GM23338 (cell line): ENCODE results near the gene LAP3. TPM values are rescaled to one million over a fixed set of nuclear protein-coding genes. Genes with fewer than 3 reads are reported as not detected.

Experiments
- ATAC-seq: fragments of 200-7000 bp; cut with Tn5 transposase; 3 replicates; pipeline ENCODE4 v1.9.1; 2020
- DNase-seq: peaks from one replicate; pipeline ENCODE4 v3.0.0-alpha.2; 2015; ENCODE audit warnings: low spot score
- H2AFZ ChIP-seq: fragments of 200-600 bp; sonication (generic); 2 replicates; pipeline ENCODE4 v1.8.0; 2016; ENCODE audit warnings: antibody characterized with exemption, mild to moderate bottlenecking, moderate library complexity
- H3F3A ChIP-seq: fragments of 200-600 bp; sonication (generic); replicated peaks from 2 replicates; pipeline ENCODE4 v1.8.0; 2017; ENCODE audit warnings: antibody characterized with exemption, mixed run types, low read depth
- H3K27ac ChIP-seq: fragments of 200-600 bp; sonication (generic); 2 replicates; pipeline ENCODE4 v1.6.1; 2016; ENCODE audit warnings: low read depth
- H3K27me3 ChIP-seq: fragments of 200-600 bp; sonication (generic); 2 replicates; pipeline ENCODE4 v1.8.0; 2016; ENCODE audit warnings: mild to moderate bottlenecking, mixed run types, moderate library complexity; ENCODE audit not compliant: insufficient read depth
- H3K36me3 ChIP-seq: fragments of 200-600 bp; sonication (generic); 2 replicates; pipeline ENCODE4 v1.8.0; 2016; ENCODE audit warnings: mild to moderate bottlenecking; ENCODE audit not compliant: insufficient read depth
- H3K4me1 ChIP-seq: fragments of 200-600 bp; sonication (generic); 2 replicates; pipeline ENCODE4 v1.8.0; 2016; ENCODE audit warnings: mild to moderate bottlenecking, moderate library complexity; ENCODE audit not compliant: insufficient read depth
- H3K4me2 ChIP-seq: fragments of 200-600 bp; sonication (generic); 2 replicates; pipeline ENCODE4 v1.7.1; 2017; ENCODE audit warnings: mixed run types
- H3K4me3 ChIP-seq: fragments of 200-600 bp; sonication (generic); 2 replicates; pipeline ENCODE4 v1.6.1; 2016; ENCODE audit warnings: mixed run types
- H3K79me2 ChIP-seq: fragments of 200-600 bp; sonication (generic); replicated peaks from 2 replicates; pipeline ENCODE4 v1.8.0; 2017; ENCODE audit warnings: mild to moderate bottlenecking; ENCODE audit not compliant: insufficient read depth
- H3K9me2 ChIP-seq: fragments of 200-600 bp; sonication (generic); 2 replicates; pipeline ENCODE4 v1.8.0; 2017; ENCODE audit not compliant: insufficient read depth
- H4K20me1 ChIP-seq: fragments of 200-600 bp; sonication (generic); replicated peaks from 2 replicates; pipeline ENCODE4 v1.8.0; 2017; ENCODE audit warnings: mild to moderate bottlenecking; ENCODE audit not compliant: insufficient read depth
- H3K27ac Mint-ChIP-seq: 2 replicates; pipeline ENCODE4 v1.8.0; 2020; ENCODE audit warnings: inconsistent platforms, mild to moderate bottlenecking, moderate library complexity, mixed read lengths
- H3K27me3 Mint-ChIP-seq: 3 replicates; pipeline ENCODE4 v1.8.0; 2022; ENCODE audit warnings: low read depth, mild to moderate bottlenecking, moderate library complexity, mixed read lengths, inconsistent platforms; ENCODE audit not compliant: insufficient read depth, poor library complexity
- H3K36me3 Mint-ChIP-seq: 3 replicates; pipeline ENCODE4 v1.8.0; 2021; ENCODE audit warnings: low read depth, mild to moderate bottlenecking, inconsistent platforms, moderate library complexity, mixed read lengths
- H3K4me1 Mint-ChIP-seq: 3 replicates; pipeline ENCODE4 v1.8.0; 2020; ENCODE audit warnings: mild to moderate bottlenecking, inconsistent platforms, mixed read lengths
- H3K4me3 Mint-ChIP-seq: 3 replicates; pipeline ENCODE4 v1.8.0; 2021; ENCODE audit warnings: moderate library complexity, mild to moderate bottlenecking, inconsistent platforms, mixed read lengths
- H3K9me3 Mint-ChIP-seq: 3 replicates; pipeline ENCODE4 v1.8.0; 2020; ENCODE audit warnings: moderate library complexity, mild to moderate bottlenecking, inconsistent platforms, mixed read lengths
- CREB1 ChIP-seq: fragments of 250-450 bp; sonication (Bioruptor Pico); IDR thresholded peaks from 2 replicates; pipeline ENCODE4 v1.5.0; 2020; ENCODE audit warnings: low read depth, mild to moderate bottlenecking, moderate library complexity
- CTCF ChIP-seq, 2 experiments: fragments of 200-600 bp in 1 of 2; sonication (generic) in 1 of 2; conservative IDR thresholded peaks; 2 replicates each; pipeline versions ENCODE4 v1.5.1 to v1.6.1; 2016 to 2017; ENCODE audit warnings: antibody characterized with exemption in 2 of 2, low read depth in 2 of 2, mild to moderate bottlenecking in 2 of 2, moderate library complexity in 1 of 2
- ETS1 ChIP-seq: IDR thresholded peaks from 2 replicates; pipeline ENCODE4 v1.6.1; 2016; ENCODE audit warnings: antibody characterized with exemption
- EZH2 ChIP-seq: fragments of 200-600 bp; sonication (generic); IDR thresholded peaks from one replicate; pipeline ENCODE4 v1.8.0; 2017; ENCODE audit warnings: antibody characterized with exemption, mild to moderate bottlenecking, low read depth; ENCODE audit not compliant: unreplicated experiment
- EZH2phosphoT487 ChIP-seq: fragments of 200-600 bp; sonication (generic); IDR thresholded peaks from one replicate; pipeline ENCODE4 v1.8.1; 2018; ENCODE audit warnings: antibody characterized with exemption; ENCODE audit not compliant: unreplicated experiment
- JUNB ChIP-seq: IDR thresholded peaks from one replicate; pipeline ENCODE4 v1.6.1; 2016; ENCODE audit warnings: antibody characterized with exemption; ENCODE audit not compliant: unreplicated experiment
- NANOG ChIP-seq: IDR thresholded peaks from 2 replicates; pipeline ENCODE4 v1.6.1; 2016; ENCODE audit warnings: antibody characterized with exemption, borderline replicate concordance
- POLR2AphosphoS5 ChIP-seq: IDR thresholded peaks from 2 replicates; pipeline ENCODE4 v1.6.1; 2016; ENCODE audit warnings: antibody characterized with exemption, low read depth
- STAT1 ChIP-seq: IDR thresholded peaks from one replicate; pipeline ENCODE4 v1.6.1; 2016; ENCODE audit warnings: antibody characterized with exemption; ENCODE audit not compliant: unreplicated experiment
- ZNF114 ChIP-seq: fragments of 250-450 bp; sonication (Bioruptor Pico); IDR thresholded peaks from 2 replicates; pipeline ENCODE4 v1.5.0; 2020; ENCODE audit warnings: mild to moderate bottlenecking, moderate library complexity
- ZNF331 ChIP-seq: fragments of 250-450 bp; sonication (Bioruptor Pico); IDR thresholded peaks from 2 replicates; pipeline ENCODE4 v1.5.0; 2020; ENCODE audit warnings: low read depth, mild to moderate bottlenecking, moderate library complexity
- polyA plus RNA-seq: library from polyadenylated mRNA; unstranded; fragments of >200 nt; fragmentation: Nextera tagmentation; extraction: Ambion mirVana; gene quantifications from 2 replicates; pipeline ENCODE4 v1.2.1, GENCODE V29; 2016
- total RNA-seq: library from RNA; depleted of rRNA; stranded (reverse); fragments of >200 nt; shearing (Covaris generic); gene quantifications from 2 replicates; pipeline ENCODE4 v1.2.3, GENCODE V29; 2014
- TF ChIP-seq, protein P1 (sequence below): fragments of 250-450 bp; sonication (Bioruptor Pico); IDR thresholded peaks from 2 replicates; pipeline ENCODE4 v1.5.0; 2020; ENCODE audit warnings: mild to moderate bottlenecking, moderate library complexity
- TF ChIP-seq, protein P2 (sequence below): IDR thresholded peaks from one replicate; pipeline ENCODE4 v1.6.1; 2018; ENCODE audit warnings: antibody characterized with exemption; ENCODE audit not compliant: unreplicated experiment

LAP3 gene
- total and polyA plus RNA-seq, 2 experiments from 2014 or later: 28.6 to 63.6 TPM

- no peaks in the 10 kb centered on the region for H3K9me2 ChIP-seq
- H3F3A ChIP-seq: no peaks in the 10 kb centered on the region
- Mint-ChIP-seq H3K9me3 (peaks cover 27% of the 10 kb centered on the region), H3K4me1 (no peaks in the 10 kb centered on the region), H3K4me3 (no peak overlapping the region), H3K36me3 (peaks cover 12% of the 10 kb centered on the region), H3K27me3 (peaks cover 11% of the 10 kb centered on the region), H3K27ac (no peak overlapping the region)
- TF ChIP-seq NANOG (no peak), ZNF114 (CRISPR knock-in tag) (no peak), CTCF (conservative IDR thresholded peaks at IDR 0.05; ENCODE audit: low read depth in 2 of 2) (no peak), ETS1 (no peak), POLR2AphosphoS5 (no peak), EZH2phosphoT487 (no peak), STAT1 (no peak), JUNB (no peak), EZH2 (no peak), CREB1 (CRISPR knock-in tag) (no peak), ZNF331 (CRISPR knock-in tag) (no peak)
- TF ChIP-seq, protein P1, sequence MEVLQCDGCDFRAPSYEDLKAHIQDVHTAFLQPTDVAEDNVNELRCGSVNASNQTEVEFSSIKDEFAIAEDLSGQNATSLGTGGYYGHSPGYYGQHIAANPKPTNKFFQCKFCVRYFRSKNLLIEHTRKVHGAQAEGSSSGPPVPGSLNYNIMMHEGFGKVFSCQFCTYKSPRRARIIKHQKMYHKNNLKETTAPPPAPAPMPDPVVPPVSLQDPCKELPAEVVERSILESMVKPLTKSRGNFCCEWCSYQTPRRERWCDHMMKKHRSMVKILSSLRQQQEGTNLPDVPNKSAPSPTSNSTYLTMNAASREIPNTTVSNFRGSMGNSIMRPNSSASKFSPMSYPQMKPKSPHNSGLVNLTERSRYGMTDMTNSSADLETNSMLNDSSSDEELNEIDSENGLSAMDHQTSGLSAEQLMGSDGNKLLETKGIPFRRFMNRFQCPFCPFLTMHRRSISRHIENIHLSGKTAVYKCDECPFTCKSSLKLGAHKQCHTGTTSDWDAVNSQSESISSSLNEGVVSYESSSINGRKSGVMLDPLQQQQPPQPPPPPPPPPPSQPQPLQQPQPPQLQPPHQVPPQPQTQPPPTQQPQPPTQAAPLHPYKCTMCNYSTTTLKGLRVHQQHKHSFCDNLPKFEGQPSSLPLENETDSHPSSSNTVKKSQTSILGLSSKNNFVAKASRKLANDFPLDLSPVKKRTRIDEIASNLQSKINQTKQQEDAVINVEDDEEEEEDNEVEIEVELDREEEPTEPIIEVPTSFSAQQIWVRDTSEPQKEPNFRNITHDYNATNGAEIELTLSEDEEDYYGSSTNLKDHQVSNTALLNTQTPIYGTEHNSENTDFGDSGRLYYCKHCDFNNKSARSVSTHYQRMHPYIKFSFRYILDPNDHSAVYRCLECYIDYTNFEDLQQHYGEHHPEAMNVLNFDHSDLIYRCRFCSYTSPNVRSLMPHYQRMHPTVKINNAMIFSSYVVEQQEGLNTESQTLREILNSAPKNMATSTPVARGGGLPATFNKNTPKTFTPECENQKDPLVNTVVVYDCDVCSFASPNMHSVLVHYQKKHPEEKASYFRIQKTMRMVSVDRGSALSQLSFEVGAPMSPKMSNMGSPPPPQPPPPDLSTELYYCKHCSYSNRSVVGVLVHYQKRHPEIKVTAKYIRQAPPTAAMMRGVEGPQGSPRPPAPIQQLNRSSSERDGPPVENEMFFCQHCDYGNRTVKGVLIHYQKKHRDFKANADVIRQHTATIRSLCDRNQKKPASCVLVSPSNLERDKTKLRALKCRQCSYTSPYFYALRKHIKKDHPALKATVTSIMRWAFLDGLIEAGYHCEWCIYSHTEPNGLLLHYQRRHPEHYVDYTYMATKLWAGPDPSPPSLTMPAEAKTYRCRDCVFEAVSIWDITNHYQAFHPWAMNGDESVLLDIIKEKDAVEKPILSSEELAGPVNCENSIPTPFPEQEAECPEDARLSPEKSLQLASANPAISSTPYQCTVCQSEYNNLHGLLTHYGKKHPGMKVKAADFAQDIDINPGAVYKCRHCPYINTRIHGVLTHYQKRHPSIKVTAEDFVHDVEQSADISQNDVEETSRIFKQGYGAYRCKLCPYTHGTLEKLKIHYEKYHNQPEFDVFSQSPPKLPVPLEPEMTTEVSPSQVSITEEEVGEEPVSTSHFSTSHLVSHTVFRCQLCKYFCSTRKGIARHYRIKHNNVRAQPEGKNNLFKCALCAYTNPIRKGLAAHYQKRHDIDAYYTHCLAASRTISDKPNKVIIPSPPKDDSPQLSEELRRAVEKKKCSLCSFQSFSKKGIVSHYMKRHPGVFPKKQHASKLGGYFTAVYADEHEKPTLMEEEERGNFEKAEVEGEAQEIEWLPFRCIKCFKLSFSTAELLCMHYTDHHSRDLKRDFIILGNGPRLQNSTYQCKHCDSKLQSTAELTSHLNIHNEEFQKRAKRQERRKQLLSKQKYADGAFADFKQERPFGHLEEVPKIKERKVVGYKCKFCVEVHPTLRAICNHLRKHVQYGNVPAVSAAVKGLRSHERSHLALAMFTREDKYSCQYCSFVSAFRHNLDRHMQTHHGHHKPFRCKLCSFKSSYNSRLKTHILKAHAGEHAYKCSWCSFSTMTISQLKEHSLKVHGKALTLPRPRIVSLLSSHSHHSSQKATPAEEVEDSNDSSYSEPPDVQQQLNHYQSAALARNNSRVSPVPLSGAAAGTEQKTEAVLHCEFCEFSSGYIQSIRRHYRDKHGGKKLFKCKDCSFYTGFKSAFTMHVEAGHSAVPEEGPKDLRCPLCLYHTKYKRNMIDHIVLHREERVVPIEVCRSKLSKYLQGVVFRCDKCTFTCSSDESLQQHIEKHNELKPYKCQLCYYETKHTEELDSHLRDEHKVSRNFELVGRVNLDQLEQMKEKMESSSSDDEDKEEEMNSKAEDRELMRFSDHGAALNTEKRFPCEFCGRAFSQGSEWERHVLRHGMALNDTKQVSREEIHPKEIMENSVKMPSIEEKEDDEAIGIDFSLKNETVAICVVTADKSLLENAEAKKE (CRISPR knock-in tag): no peak
- TF ChIP-seq, protein P2, sequence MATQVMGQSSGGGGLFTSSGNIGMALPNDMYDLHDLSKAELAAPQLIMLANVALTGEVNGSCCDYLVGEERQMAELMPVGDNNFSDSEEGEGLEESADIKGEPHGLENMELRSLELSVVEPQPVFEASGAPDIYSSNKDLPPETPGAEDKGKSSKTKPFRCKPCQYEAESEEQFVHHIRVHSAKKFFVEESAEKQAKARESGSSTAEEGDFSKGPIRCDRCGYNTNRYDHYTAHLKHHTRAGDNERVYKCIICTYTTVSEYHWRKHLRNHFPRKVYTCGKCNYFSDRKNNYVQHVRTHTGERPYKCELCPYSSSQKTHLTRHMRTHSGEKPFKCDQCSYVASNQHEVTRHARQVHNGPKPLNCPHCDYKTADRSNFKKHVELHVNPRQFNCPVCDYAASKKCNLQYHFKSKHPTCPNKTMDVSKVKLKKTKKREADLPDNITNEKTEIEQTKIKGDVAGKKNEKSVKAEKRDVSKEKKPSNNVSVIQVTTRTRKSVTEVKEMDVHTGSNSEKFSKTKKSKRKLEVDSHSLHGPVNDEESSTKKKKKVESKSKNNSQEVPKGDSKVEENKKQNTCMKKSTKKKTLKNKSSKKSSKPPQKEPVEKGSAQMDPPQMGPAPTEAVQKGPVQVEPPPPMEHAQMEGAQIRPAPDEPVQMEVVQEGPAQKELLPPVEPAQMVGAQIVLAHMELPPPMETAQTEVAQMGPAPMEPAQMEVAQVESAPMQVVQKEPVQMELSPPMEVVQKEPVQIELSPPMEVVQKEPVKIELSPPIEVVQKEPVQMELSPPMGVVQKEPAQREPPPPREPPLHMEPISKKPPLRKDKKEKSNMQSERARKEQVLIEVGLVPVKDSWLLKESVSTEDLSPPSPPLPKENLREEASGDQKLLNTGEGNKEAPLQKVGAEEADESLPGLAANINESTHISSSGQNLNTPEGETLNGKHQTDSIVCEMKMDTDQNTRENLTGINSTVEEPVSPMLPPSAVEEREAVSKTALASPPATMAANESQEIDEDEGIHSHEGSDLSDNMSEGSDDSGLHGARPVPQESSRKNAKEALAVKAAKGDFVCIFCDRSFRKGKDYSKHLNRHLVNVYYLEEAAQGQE: no peak
- no peak for ATAC-seq
- no peak overlapping the region for H2AFZ ChIP-seq
- no peak overlapping the region for H3K27ac ChIP-seq
- H3K36me3 ChIP-seq: no peaks in the 10 kb centered on the region
- H3K4me3 ChIP-seq: no peak overlapping the region
- no peak overlapping the region for H3K4me2 ChIP-seq
- no peaks in the 10 kb centered on the region for H3K4me1 ChIP-seq
- H3K27me3 ChIP-seq: peaks cover 10% of the 10 kb centered on the region; the same call in 1 of the 2 replicates
- no peak for DNase-seq
- no peaks in the 10 kb centered on the region for H4K20me1 ChIP-seq
- no peaks in the 10 kb centered on the region for H3K79me2 ChIP-seq
These were observed 69.7 kb downstream of the LAP3 start for GRCh38 chr4:17646693-17647092.
